NK-92 treated with Interleukin-12 subunit alpha and Interleukin-12 subunit beta, amount 100 ng/mL, for 24 hours (cell line): ENCODE results near the gene NFYA.

ENCODE experiments used
- DNase-seq: peaks from one replicate; lab custom pipeline; 2025; lab: John Stamatoyannopoulos, UW

Gene NFYA

DNA sequence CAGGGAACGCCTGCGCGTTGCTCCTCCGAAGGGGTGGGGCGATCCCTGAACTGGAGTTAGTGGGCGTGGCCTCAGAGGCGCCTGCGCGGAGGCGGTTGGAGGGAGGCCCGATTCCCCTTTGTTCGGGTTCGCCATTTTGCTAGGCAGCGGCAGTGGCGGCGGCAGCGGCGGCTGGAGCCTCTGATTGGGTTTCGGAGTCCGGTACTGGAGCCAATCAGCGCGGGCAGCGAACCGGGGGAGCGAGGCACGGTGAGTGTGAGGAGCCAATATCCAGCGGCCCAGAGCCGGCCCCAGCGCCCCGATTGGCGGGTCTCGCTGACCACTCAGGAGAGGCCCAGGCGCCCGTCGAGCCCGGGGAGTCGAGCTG, at the start of gene NFYA:
Gene NFYA, plus strand, starts transcription at position 139 of the 367 bp plus-strand sequence. CDS start 6,116 bp downstream, outside the sequence.
- DNase-seq, result peak; percentile 100

DNA sequence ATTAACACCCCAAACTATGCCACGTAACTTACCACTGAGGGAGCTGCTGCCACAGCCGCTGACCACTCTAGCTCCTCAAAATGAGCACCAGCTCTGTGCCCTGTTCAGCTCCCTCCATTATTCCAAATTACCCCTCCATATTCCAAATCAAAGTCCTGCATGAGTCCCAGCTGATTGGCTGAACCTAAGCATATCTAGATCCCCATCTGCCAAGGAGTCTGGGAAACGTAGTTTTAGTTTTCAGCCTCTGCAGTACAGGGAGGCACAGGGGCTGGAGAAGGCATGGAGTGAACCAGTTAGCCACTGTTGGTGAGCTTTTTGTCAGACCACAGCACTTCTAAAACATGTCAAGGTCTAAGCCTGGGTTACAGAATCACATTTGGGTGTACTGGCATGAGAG, 49.7 kb upstream of the NFYA start:
- DNase-seq, result no peak

DNA sequence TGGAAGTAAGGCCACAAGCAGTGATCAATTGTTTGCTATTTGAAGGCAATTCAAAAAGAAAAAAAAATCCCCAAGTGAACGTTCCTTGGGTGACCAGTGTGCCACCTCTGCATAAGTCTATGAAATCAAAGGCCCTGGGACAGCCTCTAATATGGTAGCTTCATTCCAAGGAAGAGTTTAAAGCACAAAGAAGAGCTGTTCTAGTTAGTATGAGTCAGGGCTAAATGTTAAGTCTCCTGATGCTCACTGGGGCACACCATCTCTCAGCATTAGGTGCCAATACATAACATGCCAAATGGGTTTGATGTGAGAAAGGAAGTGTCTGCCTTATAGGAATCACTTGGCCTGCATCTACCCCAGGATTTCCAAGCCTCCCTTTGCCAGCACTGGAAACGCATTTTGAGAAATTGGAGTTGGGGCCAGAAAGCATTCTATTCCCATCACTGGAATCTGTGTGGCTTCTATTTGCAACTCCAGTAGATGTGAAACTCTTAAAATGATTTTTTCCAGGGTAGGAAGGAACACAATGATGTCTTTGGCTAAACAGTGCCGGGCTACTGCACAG, 46.7 kb upstream of the NFYA start:
- DNase-seq, result no peak

DNA sequence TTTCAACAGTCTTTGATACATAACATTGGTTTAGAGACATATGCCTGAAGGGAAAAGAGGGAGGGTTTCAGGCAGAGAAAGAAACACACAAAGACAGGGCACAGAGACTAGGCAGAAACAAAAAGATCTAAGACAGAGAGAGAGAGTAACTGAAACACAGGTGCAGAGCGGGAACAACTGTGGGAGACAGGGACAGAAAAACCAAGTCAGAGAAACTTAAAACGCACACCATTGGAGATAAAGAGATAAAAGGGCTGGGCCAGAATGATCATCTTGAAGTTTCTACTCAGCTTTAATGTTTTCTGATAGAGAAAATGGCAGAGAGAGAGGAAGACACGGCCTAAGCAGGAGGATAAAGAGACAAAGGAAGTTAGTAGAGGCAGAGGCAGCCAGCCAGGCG, 45.5 kb upstream of the NFYA start:
- DNase-seq, result no peak

DNA sequence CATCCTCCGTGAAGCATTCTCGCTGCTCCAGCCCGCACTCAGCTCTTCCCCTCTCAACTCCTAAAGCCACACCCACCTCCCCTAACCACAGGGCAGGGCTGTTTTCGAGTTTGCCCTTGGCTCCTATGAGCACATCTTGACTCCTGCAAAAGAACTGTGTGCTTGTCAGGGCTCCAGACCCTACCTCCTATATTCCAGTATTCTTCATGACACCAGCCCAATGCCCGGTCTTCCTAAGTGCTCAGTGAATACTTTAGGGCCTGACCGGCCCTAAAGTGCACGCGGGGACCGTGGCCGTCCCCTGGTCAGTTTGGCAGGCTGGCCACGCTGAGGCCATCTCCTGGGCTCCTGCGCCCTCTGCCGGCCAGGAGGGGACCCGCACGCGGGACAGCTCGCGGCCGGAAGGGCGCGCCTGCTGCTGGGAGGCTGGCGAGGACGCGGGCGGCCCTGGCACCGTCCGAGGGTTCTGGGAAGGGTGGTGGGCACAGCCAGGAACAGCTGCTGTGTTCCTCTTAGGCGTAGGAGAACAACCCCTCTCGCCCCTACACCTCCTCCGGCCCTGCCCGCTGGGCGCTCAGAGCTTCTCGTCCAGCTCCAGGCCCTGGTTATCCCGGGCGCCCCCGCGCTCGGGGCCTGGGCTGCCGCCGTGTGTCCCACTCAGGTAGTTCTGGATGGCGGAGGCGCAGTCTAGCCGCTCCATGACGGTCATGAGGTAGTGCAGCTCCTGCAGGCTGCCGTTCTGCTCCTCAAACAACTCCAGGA, 44.8 kb upstream of the NFYA start:
- peak; percentile 42 for DNase-seq

DNA sequence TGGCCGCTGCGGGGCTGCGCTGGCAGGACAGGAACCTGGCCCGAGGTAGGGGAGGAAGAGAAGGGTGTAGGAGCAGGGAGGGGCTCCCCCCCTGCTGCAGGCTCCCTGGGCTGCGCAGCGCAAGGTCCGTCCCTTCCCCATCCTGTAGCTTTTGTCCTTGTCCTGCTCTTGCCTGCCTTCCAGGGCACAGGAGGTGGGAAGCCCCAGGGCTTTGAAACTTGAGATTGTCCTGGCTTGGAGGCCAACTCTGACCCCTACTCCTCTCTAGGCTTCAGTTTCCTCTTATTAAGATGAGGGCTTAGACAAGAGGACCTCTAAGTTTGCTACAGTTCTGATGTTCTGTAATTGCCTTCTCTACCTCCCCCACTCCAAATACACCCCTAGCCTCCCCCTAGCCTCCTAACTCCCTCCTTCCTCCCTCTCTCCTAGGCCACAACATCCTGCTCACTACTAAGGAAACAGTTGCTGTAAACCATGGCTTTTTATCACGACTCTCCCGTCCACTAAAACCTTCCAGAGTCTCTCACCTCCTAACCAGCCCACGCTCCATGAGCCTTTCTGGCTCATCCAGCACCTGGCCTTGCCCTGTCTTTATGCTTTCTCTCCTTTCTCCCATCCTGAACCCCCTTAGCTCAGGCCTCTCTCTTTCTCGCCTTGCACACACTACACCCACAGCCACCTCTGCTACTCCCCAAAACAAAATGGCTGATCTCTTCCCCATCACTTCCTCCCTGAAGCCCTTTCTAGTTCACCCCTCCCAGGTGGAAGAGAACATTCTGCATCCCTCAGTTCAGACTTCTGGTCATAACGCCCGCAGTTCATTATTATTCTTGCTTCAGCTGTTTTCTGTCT, 44.0 kb upstream of the NFYA start:
- DNase-seq, result no peak

DNA sequence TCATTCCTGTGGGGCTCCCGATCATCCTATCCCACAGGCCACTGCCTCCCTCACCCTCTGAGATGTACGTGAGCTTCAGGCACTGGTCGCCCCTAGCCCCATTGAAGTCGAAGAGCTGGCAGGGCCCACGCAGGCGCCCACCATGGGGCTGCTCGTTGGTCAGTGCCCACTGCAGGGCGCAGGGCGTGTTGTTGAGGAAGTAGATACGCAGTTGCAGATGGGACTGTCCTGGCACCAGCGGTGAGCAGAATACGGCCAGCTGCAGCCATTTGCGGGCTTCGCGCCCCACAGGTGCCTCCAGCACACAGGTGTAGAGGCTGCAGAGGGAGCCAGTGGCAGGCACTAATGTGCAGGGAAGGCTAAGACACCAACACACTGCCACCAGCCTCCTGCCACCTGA, 39.9 kb upstream of the NFYA start:
- no peak for DNase-seq

DNA sequence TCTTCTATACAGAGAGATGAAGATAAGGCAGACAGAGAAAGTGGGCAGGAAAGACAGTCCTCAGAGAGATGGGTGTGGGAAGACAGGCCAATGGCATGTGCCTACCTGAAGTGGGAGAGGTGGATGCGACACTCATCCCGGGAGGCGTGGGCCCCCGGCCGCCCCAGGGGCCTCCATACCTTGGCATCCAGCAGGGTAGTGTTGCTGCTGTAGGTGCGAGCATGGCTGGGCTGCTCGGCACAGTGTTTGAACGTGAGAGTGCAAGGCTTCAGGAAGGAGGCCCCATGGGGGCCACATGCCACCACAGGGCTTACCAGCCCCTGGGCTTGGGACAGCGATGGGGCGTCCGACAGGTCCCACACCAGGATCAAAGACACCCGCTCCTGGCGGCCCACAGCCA, 39.0 kb upstream of the NFYA start:
- no peak for DNase-seq

DNA sequence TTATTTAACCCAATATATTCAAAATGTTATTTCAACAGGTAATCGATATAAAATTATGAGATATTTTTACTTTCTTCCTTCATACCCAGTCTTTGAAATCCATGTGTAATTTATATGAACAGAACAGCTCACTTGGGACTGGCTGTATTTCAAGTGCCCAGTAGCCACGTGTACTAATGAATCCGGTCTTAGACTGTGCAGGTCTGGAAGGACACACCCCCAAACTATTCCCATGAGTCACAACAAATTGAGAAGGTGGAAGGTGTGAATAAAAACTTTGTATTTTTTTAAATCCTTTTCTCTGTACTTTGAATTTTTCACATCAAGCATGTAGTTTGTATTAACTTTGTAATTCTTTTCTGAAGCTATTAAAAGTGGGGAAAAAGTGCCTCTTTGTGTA, 36.6 kb upstream of the NFYA start:
- no peak for DNase-seq

DNA sequence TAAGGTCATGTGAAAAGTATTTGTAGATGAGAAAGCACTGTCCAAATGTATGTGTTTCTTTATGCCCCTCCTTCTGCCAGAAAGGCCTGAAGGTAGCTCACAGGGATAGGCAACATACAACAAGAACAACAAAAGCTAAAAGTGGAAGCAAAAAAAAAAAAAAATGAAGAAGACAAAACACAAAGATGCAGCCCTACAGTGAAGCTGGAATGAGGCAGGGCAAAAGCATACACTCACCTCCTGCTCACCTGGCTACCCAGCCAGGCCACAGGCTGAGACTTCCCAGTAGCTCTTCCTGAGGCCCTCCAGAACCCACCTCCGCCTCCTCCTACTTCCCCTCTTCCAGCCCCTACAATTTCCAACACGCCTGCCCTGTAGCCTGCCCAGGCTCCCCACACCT, 36.2 kb upstream of the NFYA start:
- no peak for DNase-seq

DNA sequence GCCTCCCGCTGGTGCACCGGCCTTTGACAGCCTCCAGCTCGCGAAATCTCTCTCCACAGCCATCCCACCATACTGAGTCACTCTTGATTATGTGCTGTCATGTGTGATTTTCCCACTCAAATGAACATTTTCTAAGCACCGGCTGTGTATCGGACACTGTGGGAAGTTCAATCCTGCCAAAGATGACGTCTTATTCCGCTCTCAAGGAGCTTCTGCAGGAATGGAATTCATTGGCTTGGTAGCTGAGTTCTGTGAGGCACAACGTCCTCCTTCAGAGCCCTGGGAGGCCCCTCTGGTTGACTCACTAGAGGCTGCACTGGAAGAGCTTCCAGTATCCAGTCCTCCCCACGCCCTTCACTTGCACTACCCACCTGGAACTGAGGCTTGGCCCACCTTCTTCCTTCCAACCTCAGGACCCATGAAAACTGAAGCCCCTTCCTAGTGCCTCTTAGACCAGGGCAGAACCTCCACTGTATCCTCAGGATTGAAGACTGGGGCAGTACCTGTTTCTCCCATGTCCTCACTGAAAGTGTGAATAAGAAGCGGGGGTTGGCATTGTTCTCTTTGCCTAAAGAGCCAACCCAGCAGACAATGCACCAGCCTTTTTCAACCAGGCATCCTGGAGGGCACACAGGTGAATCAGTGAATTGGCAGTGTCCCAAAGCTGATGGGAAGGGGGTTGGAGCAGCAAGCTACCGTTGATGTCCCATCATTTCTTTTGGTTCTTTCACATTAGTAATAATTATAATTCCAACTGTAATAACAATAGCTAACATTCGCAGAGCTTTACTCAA, 35.5 kb upstream of the NFYA start:
- no peak for DNase-seq

DNA sequence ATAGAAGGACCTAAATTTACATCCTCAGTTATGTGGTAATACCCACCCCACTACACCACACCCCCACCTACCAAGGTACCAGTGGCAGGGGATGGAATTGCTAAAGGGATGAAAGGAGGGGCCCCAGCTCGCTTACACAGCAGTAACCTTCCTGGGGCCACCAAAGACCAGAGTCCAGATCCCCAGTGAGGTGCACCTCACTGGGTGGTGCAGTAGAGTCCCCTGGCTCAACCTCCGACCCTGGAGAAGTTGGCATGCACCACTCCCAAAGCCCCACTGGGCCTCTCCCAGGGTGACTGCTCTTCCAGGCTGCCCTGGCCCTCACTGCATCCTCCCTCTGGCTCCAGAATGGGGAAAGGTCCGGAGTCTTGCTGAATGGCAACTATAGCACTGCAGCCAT, 34.6 kb upstream of the NFYA start:
- DNase-seq, result no peak

DNA sequence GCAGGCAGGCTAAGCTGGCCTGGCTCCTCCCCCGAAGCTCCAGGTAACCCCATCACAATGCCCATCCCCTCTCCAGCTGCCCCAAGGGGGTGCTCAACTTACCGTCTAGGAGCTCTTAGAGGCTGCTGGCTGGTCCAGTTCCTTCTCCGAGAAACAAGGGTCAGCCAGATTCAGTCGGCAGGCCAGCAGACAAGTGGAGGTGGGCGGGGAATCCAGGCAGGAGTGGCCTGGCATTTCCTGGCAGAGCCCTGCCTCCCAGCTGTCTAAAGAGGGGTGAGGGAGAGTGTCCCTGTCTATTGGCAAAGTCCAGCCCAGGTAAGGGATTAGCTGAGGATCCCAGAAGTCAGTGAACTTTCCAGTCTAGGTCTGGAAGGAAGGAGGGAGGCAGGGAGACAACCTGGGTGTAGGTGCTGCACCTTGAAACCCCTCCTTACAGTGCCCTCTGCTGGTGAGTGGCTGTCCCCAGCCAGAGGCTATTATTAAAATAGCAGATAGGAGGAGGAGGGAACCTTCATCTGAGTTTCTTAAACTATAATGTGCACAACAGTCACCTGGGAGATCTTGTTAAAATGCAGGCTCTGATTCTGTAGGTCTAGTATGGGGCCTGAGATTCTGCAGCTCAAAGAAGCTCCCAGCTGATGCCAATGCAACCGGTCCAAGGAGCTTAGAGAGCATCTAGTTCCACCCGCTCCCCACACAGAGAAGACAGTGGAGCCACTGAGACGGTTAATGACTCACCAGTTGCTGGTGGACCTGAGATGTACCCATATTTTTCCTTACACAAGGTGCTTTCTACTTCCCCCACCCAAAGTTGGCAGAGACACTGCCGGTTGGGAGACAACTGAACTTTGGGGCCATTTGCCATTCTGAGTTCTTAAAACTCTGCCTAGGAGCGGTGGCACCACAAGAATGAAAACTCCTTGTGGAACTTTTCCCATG, 33.4 kb upstream of the NFYA start, which contains the start of gene UNC5CL:
Gene UNC5CL, minus strand, starts transcription at position 162 of the 939 bp plus-strand sequence. CDS start 4,147 bp downstream, outside the sequence.
- no peak for DNase-seq

DNA sequence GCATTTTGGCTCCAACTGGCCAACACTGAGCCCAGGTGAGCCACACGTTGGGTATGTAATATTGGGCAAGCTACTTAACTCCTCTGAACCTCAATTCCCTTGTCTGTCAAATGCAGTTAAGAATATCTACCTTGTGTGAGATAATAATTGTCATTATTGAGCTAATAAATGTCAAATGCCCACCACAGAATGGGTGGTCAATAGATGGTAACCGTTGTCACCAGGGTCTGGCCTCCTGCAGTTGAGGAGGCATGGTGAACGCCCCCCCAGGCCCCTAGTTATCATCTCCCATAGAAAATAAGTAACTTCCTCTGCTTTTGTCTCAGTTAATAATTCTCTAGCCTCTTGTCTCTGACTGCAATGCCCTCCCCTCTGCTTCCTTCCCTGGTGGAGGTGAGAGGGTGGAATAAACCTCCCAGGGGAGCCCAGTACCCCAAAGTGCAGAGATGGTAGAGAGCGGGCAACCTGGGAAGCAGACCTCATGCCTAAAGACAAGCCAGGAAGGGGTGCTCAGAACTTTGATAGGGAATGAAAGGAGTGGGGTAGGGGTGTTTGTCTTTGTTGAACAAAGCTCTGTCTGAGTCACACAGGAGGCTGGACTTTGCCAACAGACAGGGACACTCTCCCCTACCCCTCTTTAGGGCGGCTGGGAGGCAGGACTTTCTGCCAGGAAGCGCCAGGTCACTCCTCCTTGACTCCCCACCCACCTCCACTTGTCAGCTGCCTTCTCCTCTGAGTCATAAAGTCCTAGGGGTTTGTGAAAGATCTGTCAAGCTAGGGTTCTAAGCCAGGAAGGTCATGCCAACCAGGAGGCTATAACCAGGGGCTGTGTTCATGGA, 32.5 kb upstream of the NFYA start:
- no peak for DNase-seq

DNA sequence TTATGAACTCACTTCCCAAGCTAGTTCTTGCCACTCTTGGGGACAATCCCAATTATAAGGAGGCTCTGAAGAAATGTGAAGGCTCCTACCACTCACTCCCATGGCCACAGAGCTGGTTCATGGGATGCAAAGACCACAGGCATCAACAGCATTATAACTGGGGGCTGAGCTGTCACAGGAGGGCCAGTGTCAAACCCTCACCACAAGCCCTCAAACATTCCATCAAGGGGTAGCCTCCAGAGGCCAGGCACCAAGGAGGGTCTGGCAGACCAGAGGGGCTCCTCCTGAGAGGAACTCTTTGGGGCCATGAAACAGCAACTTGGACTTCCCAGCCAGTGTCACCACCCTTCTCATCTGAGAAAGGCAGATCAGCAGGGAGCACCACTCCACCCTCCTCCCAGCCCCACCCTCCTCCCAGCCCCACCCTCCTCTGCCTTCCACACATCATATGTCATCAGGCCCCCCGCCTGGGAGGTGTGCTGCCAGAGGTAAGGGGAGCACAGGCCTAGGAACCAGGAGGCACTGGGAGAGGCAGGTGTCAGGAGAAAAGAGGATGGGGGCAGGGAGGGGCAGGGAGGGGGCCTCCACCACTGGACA, 31.7 kb upstream of the NFYA start:
- no peak for DNase-seq

DNA sequence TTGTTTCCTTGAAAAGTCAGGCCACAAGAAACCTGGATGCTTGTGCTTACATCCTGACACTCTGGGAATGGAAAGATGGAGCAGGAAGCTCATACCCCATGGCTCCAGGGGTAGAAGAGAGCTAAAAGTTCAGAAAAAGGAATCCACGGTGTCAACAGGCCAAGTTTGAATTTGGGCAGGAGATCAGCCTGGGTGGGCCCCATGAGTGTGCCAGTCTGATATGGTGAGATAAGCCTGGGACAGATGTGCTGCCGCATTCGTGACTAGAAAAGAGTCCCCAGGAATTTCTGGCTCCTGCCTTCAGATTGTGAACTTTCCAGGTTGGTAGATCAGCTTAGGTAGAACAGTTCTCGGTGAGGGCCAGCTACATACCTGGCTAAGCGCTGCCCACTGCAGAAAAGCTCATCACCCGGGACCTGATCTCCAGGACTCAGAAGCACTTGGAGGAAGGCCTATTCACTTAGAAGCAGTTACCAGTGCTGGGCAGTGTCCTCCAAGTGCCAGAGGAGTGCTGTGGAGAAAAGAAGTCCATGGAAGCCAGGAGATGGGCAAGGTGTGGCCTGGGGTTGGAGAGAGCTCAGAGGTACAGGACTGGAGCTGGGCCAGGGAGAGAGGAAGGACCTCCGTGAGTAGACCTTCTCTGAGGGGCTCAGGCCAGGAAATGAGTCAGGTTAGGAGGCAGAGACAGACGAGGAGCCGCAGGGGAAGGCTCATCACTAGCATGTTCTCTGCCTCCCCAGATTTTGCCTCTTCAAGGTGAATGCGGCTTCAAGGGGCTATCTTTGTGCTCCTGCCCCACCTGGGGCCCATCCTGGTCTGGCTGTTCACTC, 30.3 kb upstream of the NFYA start, which contains the start of gene TSPO2:
Gene TSPO2, plus strand, starts transcription at position 242 of the 830 bp plus-strand sequence. Its CDS starts 519 bp downstream, at position 761.
- no peak for DNase-seq

DNA sequence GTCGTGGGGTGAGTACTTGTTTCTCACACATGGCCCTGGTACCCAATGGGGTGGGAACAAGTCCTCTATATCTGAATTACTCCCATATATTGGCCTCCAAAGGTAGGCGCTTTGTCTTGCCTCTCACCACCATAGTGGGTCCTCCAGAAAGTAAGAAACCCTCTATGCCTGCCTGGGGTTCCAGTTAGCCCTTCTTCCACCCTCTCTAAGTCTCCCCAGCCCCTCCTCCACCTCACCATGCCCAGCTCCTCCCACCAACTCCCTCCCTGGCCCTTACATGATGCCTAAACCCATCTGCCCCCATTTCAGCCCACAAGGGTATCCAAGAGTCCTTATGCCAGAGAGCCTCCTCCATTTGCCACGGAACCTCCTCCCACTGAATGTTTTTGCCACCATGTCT, 29.6 kb upstream of the NFYA start:
- DNase-seq, result no peak

DNA sequence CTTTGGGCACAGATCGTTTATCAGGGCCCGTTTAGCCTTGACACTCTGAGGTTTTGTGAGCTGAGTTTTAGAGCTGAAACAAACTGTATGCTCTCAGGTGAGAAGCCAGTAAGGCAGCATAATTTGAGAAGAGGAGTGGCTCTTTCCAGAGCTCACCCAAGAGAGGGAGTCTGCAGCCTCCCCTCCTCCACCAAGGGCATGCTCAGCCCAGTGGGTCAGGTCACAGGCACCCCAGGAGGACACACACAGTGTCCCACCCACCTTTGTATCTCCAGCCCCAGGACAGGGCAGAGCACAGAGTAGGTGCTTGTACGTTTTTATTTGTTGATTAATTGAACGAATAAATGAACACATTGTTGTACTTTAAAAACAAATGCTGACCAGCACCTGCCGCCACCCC, 27.1 kb upstream of the NFYA start:
- no peak for DNase-seq

DNA sequence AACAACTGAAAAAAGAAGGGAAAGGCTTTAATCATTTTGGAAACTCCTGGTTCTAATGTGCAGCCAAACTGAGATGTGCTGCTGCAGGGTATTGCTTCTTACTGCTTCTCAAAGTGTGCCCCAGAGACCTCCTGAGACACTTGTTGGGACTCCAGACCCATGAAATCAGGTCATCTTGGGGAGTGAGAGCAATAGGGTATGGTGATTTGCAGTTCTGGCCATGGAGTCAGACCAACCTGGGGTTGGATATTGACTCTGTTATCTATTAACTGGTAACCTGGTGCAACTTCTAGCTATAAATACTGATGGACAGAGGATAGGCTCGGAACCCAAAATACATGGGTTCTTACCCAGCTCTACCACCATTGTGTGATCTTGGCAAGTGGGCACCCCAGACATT, 26.7 kb upstream of the NFYA start:
- DNase-seq, result no peak
